ENCODE results near the gene PHF5A. TPM values are rescaled to one million over a fixed set of nuclear protein-coding genes. Genes with fewer than 3 reads are reported as not detected.

Gene PHF5A
- total and polyA plus RNA-seq, 11 donors, result 13.4 to 49.9 (median 20.5) TPM

DNA sequence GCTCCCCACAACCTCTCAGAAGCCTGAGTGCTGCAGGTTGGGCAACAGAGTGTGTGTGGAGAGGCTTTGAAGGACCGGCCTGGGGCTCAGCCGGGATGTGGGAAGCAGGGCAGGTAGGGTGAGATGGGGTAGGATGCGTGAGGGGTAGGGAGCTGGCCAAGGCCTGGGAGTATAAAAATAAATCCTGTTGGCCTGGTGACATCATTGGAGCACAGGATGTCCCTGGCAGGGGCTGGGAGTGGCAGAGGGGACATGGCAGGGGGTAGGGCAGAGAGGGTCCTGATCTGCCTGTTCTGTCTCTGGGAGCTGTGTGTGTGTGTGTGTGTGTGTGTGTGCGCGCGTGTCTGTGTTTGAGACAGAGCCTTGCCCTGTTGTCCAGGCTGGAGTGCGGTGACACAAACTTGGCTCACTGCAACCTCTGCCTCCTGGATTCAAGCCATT is 58.2 kb downstream of the PHF5A start:
- peak in 1 of 2 donors; percentile 38 for TF ChIP-seq POLR2A (IDR thresholded peaks at IDR 0.05)
- TF ChIP-seq, protein P1, sequence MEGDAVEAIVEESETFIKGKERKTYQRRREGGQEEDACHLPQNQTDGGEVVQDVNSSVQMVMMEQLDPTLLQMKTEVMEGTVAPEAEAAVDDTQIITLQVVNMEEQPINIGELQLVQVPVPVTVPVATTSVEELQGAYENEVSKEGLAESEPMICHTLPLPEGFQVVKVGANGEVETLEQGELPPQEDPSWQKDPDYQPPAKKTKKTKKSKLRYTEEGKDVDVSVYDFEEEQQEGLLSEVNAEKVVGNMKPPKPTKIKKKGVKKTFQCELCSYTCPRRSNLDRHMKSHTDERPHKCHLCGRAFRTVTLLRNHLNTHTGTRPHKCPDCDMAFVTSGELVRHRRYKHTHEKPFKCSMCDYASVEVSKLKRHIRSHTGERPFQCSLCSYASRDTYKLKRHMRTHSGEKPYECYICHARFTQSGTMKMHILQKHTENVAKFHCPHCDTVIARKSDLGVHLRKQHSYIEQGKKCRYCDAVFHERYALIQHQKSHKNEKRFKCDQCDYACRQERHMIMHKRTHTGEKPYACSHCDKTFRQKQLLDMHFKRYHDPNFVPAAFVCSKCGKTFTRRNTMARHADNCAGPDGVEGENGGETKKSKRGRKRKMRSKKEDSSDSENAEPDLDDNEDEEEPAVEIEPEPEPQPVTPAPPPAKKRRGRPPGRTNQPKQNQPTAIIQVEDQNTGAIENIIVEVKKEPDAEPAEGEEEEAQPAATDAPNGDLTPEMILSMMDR (IDR thresholded peaks at IDR 0.05), result no peak
- no peaks in the 10 kb centered on the region for H3K36me3 ChIP-seq
- peaks cover 0 to 48% (median 39%) of the 10 kb centered on the region in 12 donors for H3K4me1 ChIP-seq
- ATAC-seq (peak; percentile 74 to 91 (median 85)), DNase-seq (peak; percentile 67 to 91 (median 80))
- peak overlapping the region; percentile 92 to 100 (median 98) for H3K27ac ChIP-seq
- no peaks in the 10 kb centered on the region for H3K27me3 ChIP-seq
- WGBS, 4 donors, result 40 to 50% (median 43%) methylated on average over 7 of the region's 7 CpGs
- H3K4me3 ChIP-seq, result no peak overlapping the region
- H3K9me3 ChIP-seq, result no peaks in the 10 kb centered on the region
- intact Hi-C loops (cut with DNase I), result loop anchor here in 4 of 10 donors (2.0 kb wide), 1 partner anchor 36 kb away; the partner anchor contains the start of gene TOB2 (in 4 of the 4)

Other genes starting within 250 kb of the PHF5A start
- 10 to 100 TPM in 5 of 9 donors, 1 to 10 TPM in 4; 5.6 to 20.6 (median 10.7) TPM for gene CHADL, start 227.8 kb downstream of the PHF5A start, total RNA-seq
- 10 to 100 TPM in 1 of 2 donors, 1 to 10 TPM in 1; 3.9 to 31.2 TPM for gene CHADL, start 227.8 kb downstream of the PHF5A start, polyA plus RNA-seq
- 10 to 100 TPM; 27.7 to 75.6 (median 35.0) TPM for gene RANGAP1, start 182.5 kb downstream of the PHF5A start, total RNA-seq
- gene RANGAP1, start 182.5 kb downstream of the PHF5A start, polyA plus RNA-seq, result 100 to 1,000 TPM in 1 of 2 donors, 10 to 100 TPM in 1; 23.7 to 125 TPM
- gene ZC3H7B, start 167.2 kb downstream of the PHF5A start, total RNA-seq, result 10 to 100 TPM; 32.2 to 50.4 (median 37.1) TPM
- 10 to 100 TPM; 29.7 to 48.7 TPM for gene ZC3H7B, start 167.2 kb downstream of the PHF5A start, polyA plus RNA-seq
- 10 to 100 TPM in 8 of 9 donors, 1 to 10 TPM in 1; 7.2 to 35.3 (median 19.6) TPM for gene TEF, start 86.8 kb downstream of the PHF5A start, total RNA-seq
- 10 to 100 TPM in 1 of 2 donors, 1 to 10 TPM in 1; 9.9 to 15.8 TPM for gene TEF, start 86.8 kb downstream of the PHF5A start, polyA plus RNA-seq
- gene TOB2, start 21.9 kb downstream of the PHF5A start, total RNA-seq, result 10 to 100 TPM; 29.0 to 74.5 (median 46.1) TPM
- 10 to 100 TPM; 29.6 to 44.9 TPM for gene TOB2, start 21.9 kb downstream of the PHF5A start, polyA plus RNA-seq
- gene ACO2, start 425 bp upstream of the PHF5A start, total RNA-seq, result 1,000 to 10,000 TPM in 2 of 9 donors, 100 to 1,000 TPM in 7; 503 to 1,146 (median 862) TPM
- 100 to 1,000 TPM; 375 to 431 TPM for gene ACO2, start 425 bp upstream of the PHF5A start, polyA plus RNA-seq
- 10 to 100 TPM; 12.2 to 27.4 (median 18.3) TPM for gene POLR3H, start 75.8 kb upstream of the PHF5A start, total RNA-seq
- gene POLR3H, start 75.8 kb upstream of the PHF5A start, polyA plus RNA-seq, result 10 to 100 TPM; 20.2 to 31.2 TPM
- 100 to 1,000 TPM in 8 of 9 donors, 10 to 100 TPM in 1; 94.1 to 564 (median 266) TPM for gene CSDC2, start 92.3 kb upstream of the PHF5A start, total RNA-seq
- 100 to 1,000 TPM; 300 to 463 TPM for gene CSDC2, start 92.3 kb upstream of the PHF5A start, polyA plus RNA-seq
- 10 to 100 TPM; 10.8 to 26.4 (median 22.9) TPM for gene PMM1, start 121.1 kb upstream of the PHF5A start, total RNA-seq
- gene PMM1, start 121.1 kb upstream of the PHF5A start, polyA plus RNA-seq, result 10 to 100 TPM; 17.3 to 34.8 TPM
- 10 to 100 TPM; 29.0 to 51.0 (median 40.6) TPM for gene DESI1, start 152.4 kb upstream of the PHF5A start, total RNA-seq
- gene DESI1, start 152.4 kb upstream of the PHF5A start, polyA plus RNA-seq, result 10 to 100 TPM; 24.2 to 39.8 TPM
- 100 to 1,000 TPM; 162 to 204 (median 176) TPM for gene XRCC6, start 152.6 kb upstream of the PHF5A start, total RNA-seq
- 100 to 1,000 TPM; 123 to 231 TPM for gene XRCC6, start 152.6 kb upstream of the PHF5A start, polyA plus RNA-seq
- 100 to 1,000 TPM; 168 to 233 (median 201) TPM for gene SNU13, start 220.2 kb upstream of the PHF5A start, total RNA-seq
- gene SNU13, start 220.2 kb upstream of the PHF5A start, polyA plus RNA-seq, result 100 to 1,000 TPM; 222 to 292 TPM
- gene MEI1, start 230.8 kb upstream of the PHF5A start, total RNA-seq, result 1 to 10 TPM in 3 of 9 donors, under 1 TPM in 2, not detected in 4; 0.40 to 2.3 (median 1.1) TPM
- gene MEI1, start 230.8 kb upstream of the PHF5A start, polyA plus RNA-seq, result under 1 TPM; 0.23 to 0.54 TPM